Activated naive CD4-positive, alpha-beta T cell treated with anti-CD3 and anti-CD28 coated beads, Interleukin-2, amount 10 ng/mL, durations not matched to agents 7 days and 5 days (primary cell): ENCODE results near the gene GCN1.

ENCODE experiments used
- CTCF ChIA-PET: fragments of 350-600 bp; sonication (Branson Sonifier 250); formaldehyde crosslinking; loops from one replicate; lab custom pipeline; 2021; ENCODE audit warnings: antibody characterized with exemption; lab: Charles Lee
- DNase-seq: peaks from one replicate; pipeline ENCODE4 v3.0.0-alpha.2; 2020
- H3K27ac Mint-ChIP-seq: one replicate; pipeline ENCODE4 v1.8.0; 2021; ENCODE audit warnings: mild to moderate bottlenecking, moderate library complexity, mixed read lengths
- H3K27me3 Mint-ChIP-seq: one replicate; pipeline ENCODE4 v1.8.0; 2021; ENCODE audit warnings: mild to moderate bottlenecking, mixed read lengths
- H3K36me3 Mint-ChIP-seq: one replicate; pipeline ENCODE4 v1.8.0; 2021; ENCODE audit warnings: mixed read lengths
- H3K4me1 Mint-ChIP-seq: one replicate; pipeline ENCODE4 v1.8.0; 2021; ENCODE audit warnings: mixed read lengths
- H3K4me3 Mint-ChIP-seq: one replicate; pipeline ENCODE4 v1.8.0; 2021; ENCODE audit warnings: mild to moderate bottlenecking, moderate library complexity, mixed read lengths
- H3K9me3 Mint-ChIP-seq: one replicate; pipeline ENCODE4 v1.8.0; 2021; ENCODE audit warnings: mixed read lengths

The GCN1 gene

GRCh38 chr12:120079411-120080400 lies 114.8 kb downstream of the GCN1 start:
- Mint-ChIP-seq H3K9me3 (no peaks in the 10 kb centered on the region), H3K4me3 (no peak overlapping the region), H3K36me3 (peaks cover 48% of the 10 kb centered on the region), H3K27ac (peak overlapping the region; percentile 83), H3K27me3 (no peaks in the 10 kb centered on the region), H3K4me1 (peaks cover 24% of the 10 kb centered on the region)
- CTCF ChIA-PET, result interaction anchor here (1.2 kb wide), 1 partner anchor 98 kb away, joined by 3 read pairs; no protein-coding TSS in a partner anchor
- no peak for DNase-seq

- CTCF ChIA-PET, result interaction anchor here (1.1 to 1.4 kb wide), 2 partner anchors 8 to 72 kb away, joined by 3 read pairs; no protein-coding TSS in a partner anchor
- peaks cover 30% of the 10 kb centered on the region for H3K4me1 Mint-ChIP-seq
- DNase-seq, result peak; percentile 48
- H3K36me3 Mint-ChIP-seq, result peaks cover 49% of the 10 kb centered on the region
- H3K4me3 Mint-ChIP-seq, result no peak overlapping the region
- no peaks in the 10 kb centered on the region for H3K27me3 Mint-ChIP-seq
- no peaks in the 10 kb centered on the region for H3K9me3 Mint-ChIP-seq
- H3K27ac Mint-ChIP-seq, result peak overlapping the region; percentile 83
Measured at GRCh38 chr12:120078868-120079267, 115.6 kb downstream of the GCN1 start.

- Mint-ChIP-seq H3K27me3 (no peaks in the 10 kb centered on the region), H3K36me3 (peaks cover 52% of the 10 kb centered on the region), H3K4me1 (peaks cover 35% of the 10 kb centered on the region), H3K4me3 (no peak overlapping the region), H3K27ac (peak overlapping the region; percentile 58), H3K9me3 (no peaks in the 10 kb centered on the region)
- CTCF ChIA-PET, result no interaction called here
- DNase-seq, result no peak
Measured at GRCh38 chr12:120077260-120077659, 117.3 kb downstream of the GCN1 start.
